Activated naive CD4-positive, alpha-beta T cell treated with anti-CD3 and anti-CD28 coated beads, Interleukin-2, amount 10 ng/mL, durations not matched to agents 7 days and 5 days (primary cell): ENCODE measurements around the gene ROBO2.

Experiments
- CTCF ChIA-PET: fragments of 350-600 bp; sonication (Branson Sonifier 250); formaldehyde crosslinking; loops from one replicate; lab custom pipeline; 2021; ENCODE audit warnings: antibody characterized with exemption; lab: Charles Lee
- DNase-seq: peaks from one replicate; pipeline ENCODE4 v3.0.0-alpha.2; 2020
- H3K27ac Mint-ChIP-seq: one replicate; pipeline ENCODE4 v1.8.0; 2021; ENCODE audit warnings: mild to moderate bottlenecking, moderate library complexity, mixed read lengths
- H3K27me3 Mint-ChIP-seq: one replicate; pipeline ENCODE4 v1.8.0; 2021; ENCODE audit warnings: mild to moderate bottlenecking, mixed read lengths
- H3K36me3 Mint-ChIP-seq: one replicate; pipeline ENCODE4 v1.8.0; 2021; ENCODE audit warnings: mixed read lengths
- H3K4me1 Mint-ChIP-seq: one replicate; pipeline ENCODE4 v1.8.0; 2021; ENCODE audit warnings: mixed read lengths
- H3K4me3 Mint-ChIP-seq: one replicate; pipeline ENCODE4 v1.8.0; 2021; ENCODE audit warnings: mild to moderate bottlenecking, moderate library complexity, mixed read lengths
- H3K9me3 Mint-ChIP-seq: one replicate; pipeline ENCODE4 v1.8.0; 2021; ENCODE audit warnings: mixed read lengths

The ROBO2 gene

GRCh38 chr3:77456431-77456830, 416.5 kb downstream of the ROBO2 start:
- no peak for DNase-seq
- H3K36me3 Mint-ChIP-seq, result no peaks in the 10 kb centered on the region
- H3K9me3 Mint-ChIP-seq, result peaks cover 9% of the 10 kb centered on the region
- H3K27me3 Mint-ChIP-seq, result no peaks in the 10 kb centered on the region
- H3K4me1 Mint-ChIP-seq, result no peaks in the 10 kb centered on the region
- no peak overlapping the region for H3K27ac Mint-ChIP-seq
- H3K4me3 Mint-ChIP-seq, result no peak overlapping the region
- CTCF ChIA-PET, result no interaction called here

DNA sequence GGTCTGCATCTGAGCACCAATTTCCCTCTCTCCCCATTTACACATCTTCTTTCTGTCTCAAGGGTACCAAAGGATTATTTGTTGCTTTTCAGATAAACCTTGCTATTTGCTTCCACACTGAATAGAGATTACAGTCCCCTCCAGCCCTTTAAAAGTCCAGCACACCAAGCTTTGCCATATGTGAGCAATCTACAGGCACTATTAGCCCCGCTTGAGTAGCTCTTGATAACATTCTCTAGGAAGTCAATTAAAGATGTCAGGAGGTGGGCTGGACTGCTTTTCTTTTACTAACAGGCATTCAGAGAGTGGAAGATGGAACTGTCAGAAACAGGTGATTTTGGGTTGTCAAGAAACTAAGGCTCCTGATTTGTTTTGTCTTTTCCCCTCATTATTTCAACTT, 417.0 kb downstream of the ROBO2 start:
- Mint-ChIP-seq H3K9me3 (peaks cover 9% of the 10 kb centered on the region), H3K36me3 (no peaks in the 10 kb centered on the region), H3K4me1 (no peaks in the 10 kb centered on the region), H3K27ac (no peak overlapping the region), H3K27me3 (no peaks in the 10 kb centered on the region), H3K4me3 (no peak overlapping the region)
- CTCF ChIA-PET, result no interaction called here
- no peak for DNase-seq

DNA sequence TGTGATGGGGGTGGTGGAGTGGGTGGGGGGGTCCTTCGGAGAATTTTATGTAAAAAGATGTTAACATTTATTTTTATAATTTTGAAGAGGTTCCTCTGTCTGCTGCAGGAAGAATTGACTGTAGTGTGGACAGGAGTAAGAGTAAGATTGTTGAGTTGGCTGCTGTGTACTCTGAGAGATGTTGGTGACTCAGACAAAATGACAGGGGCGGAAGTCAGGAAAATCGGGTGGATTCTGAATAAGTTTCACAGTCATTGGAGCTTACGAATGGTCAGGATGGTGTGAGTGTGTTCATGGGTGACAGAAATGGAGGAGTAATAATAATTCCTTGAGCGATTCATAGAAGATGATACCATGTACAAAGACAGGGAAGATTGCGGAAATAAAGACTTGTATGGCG, 420.0 kb downstream of the ROBO2 start:
- H3K27ac Mint-ChIP-seq, result no peak overlapping the region

GRCh38 chr3:77460326-77460725, 420.4 kb downstream of the ROBO2 start:
- DNase-seq, result no peak
- no peaks in the 10 kb centered on the region for H3K36me3 Mint-ChIP-seq
- CTCF ChIA-PET, result no interaction called here
- no peaks in the 10 kb centered on the region for H3K4me1 Mint-ChIP-seq
- H3K27ac Mint-ChIP-seq, result no peak overlapping the region
- no peak overlapping the region for H3K4me3 Mint-ChIP-seq
- no peaks in the 10 kb centered on the region for H3K27me3 Mint-ChIP-seq
- peaks cover 16% of the 10 kb centered on the region for H3K9me3 Mint-ChIP-seq

More for the DNA sequence above, 420.0 kb downstream of the ROBO2 start:
- H3K4me1 Mint-ChIP-seq, result no peaks in the 10 kb centered on the region
- no peak for DNase-seq
- CTCF ChIA-PET, result no interaction called here
- H3K27me3 Mint-ChIP-seq, result no peaks in the 10 kb centered on the region
- no peaks in the 10 kb centered on the region for H3K36me3 Mint-ChIP-seq
- H3K4me3 Mint-ChIP-seq, result no peak overlapping the region
- H3K9me3 Mint-ChIP-seq, result peaks cover 12% of the 10 kb centered on the region

DNA sequence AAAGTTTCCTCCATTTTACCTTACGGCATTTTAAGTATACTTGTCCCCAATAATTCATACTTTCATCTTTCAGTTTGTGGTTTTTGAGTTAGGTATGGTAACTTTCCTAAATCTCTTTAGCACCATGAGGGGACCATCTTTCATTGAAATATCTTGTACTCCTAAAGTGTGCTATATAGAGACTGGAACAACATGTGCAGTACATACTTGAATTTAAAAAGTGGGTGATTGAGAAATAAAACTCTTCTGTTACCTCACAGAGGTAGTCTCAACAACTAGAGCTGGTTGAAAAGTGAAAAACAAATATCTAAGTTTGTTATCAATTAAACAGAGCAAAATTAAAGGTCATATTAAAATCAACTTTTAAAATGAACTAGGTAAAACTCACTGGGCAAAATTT, 423.1 kb downstream of the ROBO2 start:
- Mint-ChIP-seq H3K27ac (no peak overlapping the region), H3K36me3 (no peaks in the 10 kb centered on the region), H3K27me3 (no peaks in the 10 kb centered on the region), H3K4me3 (no peak overlapping the region), H3K4me1 (no peaks in the 10 kb centered on the region), H3K9me3 (peaks cover 17% of the 10 kb centered on the region)
- CTCF ChIA-PET, result no interaction called here
- no peak for DNase-seq

GRCh38 chr3:77464111-77464688, 424.3 kb downstream of the ROBO2 start:
- no peak overlapping the region for H3K4me3 Mint-ChIP-seq
- H3K4me1 Mint-ChIP-seq, result no peaks in the 10 kb centered on the region
- CTCF ChIA-PET, result no interaction called here
- no peaks in the 10 kb centered on the region for H3K27me3 Mint-ChIP-seq
- no peaks in the 10 kb centered on the region for H3K36me3 Mint-ChIP-seq
- no peak for DNase-seq
- no peak overlapping the region for H3K27ac Mint-ChIP-seq
- peaks cover 15% of the 10 kb centered on the region for H3K9me3 Mint-ChIP-seq

GRCh38 chr3:77466562-77467115, 426.7 kb downstream of the ROBO2 start:
- CTCF ChIA-PET, result no interaction called here
- no peak overlapping the region for H3K4me3 Mint-ChIP-seq
- no peaks in the 10 kb centered on the region for H3K36me3 Mint-ChIP-seq
- no peak for DNase-seq
- no peaks in the 10 kb centered on the region for H3K4me1 Mint-ChIP-seq
- no peaks in the 10 kb centered on the region for H3K27me3 Mint-ChIP-seq
- peaks cover 22% of the 10 kb centered on the region for H3K9me3 Mint-ChIP-seq
- H3K27ac Mint-ChIP-seq, result no peak overlapping the region

DNA sequence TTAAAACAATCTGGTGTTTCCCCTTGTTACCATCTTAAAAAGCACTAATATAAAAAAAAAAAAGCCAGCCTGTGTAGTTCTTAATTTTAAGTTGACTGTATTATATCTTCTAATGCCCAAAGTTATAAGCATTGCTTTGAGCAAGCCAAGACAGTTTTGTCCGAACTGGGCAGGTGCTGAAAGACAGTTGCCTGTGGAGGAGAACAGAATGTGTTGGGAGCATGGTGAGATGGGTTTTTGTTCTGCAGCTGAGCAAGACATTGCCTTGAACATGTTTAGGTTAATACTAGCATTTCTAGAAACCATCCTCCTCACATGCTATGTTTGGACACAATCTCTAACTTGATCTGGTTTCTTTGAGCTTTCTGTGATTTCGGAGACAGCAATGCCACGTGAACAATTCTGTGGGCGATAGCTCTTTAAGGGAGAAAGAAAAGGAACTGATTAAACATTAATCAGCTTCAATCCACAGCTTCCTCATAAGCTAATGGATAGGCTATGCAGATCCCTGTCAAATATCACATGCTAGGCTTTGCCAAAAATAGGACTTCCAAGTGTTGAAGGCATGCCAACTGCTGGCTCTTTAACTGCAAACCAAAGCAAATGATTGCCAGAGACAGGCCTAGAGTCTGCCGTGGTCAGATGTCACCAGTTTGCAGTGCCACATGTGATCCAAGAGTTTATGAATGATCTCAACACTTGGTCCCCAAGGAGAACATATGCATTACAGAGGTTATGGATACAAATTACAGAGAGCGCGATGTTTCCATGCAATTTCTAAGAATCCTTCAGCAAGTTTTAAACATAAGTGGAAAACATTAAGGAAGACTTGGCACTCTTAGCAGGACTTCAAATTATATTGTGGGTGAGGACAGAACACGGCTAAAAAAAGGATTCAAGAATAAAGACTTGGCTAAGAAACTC, 428.1 kb downstream of the ROBO2 start:
- no peaks in the 10 kb centered on the region for H3K4me1 Mint-ChIP-seq
- no peaks in the 10 kb centered on the region for H3K36me3 Mint-ChIP-seq
- peaks cover 28% of the 10 kb centered on the region for H3K9me3 Mint-ChIP-seq
- H3K4me3 Mint-ChIP-seq, result no peak overlapping the region
- H3K27me3 Mint-ChIP-seq, result no peaks in the 10 kb centered on the region
- CTCF ChIA-PET, result no interaction called here
- H3K27ac Mint-ChIP-seq, result no peak overlapping the region
- DNase-seq, result no peak

DNA sequence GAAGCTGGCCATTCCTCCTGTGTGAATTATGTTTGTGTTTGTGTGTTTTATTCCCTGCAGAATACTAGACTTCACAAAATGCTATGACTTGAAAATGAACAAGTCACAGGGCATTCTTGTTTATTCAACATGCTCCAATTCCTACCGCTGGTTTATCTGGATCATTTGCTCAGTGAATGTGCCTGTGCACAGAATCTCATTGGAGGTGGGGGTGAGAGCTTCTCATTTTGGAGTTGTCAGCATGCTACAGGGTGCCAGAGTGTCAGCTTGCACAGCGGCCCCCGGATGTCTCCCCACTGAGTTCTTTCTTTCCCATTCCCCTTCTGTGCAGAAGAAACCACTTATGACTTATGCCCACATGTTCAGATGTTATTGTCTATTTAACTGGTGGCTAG, 428.7 kb downstream of the ROBO2 start:
- Mint-ChIP-seq H3K27ac (no peak overlapping the region), H3K27me3 (no peaks in the 10 kb centered on the region), H3K4me1 (no peaks in the 10 kb centered on the region), H3K4me3 (no peak overlapping the region), H3K9me3 (peaks cover 30% of the 10 kb centered on the region), H3K36me3 (no peaks in the 10 kb centered on the region)
- CTCF ChIA-PET, result no interaction called here
- DNase-seq, result no peak

GRCh38 chr3:77475507-77475906, 435.6 kb downstream of the ROBO2 start:
- Mint-ChIP-seq H3K4me3 (no peak overlapping the region), H3K4me1 (no peaks in the 10 kb centered on the region), H3K36me3 (no peaks in the 10 kb centered on the region), H3K27ac (no peak overlapping the region), H3K9me3 (peaks cover 23% of the 10 kb centered on the region), H3K27me3 (no peaks in the 10 kb centered on the region)
- no peak for DNase-seq
- CTCF ChIA-PET, result no interaction called here

GRCh38 chr3:77479021-77479420, 439.1 kb downstream of the ROBO2 start:
- no peak for DNase-seq
- no peaks in the 10 kb centered on the region for H3K36me3 Mint-ChIP-seq
- no peak overlapping the region for H3K4me3 Mint-ChIP-seq
- no peak overlapping the region for H3K27ac Mint-ChIP-seq
- peaks cover 8% of the 10 kb centered on the region for H3K9me3 Mint-ChIP-seq
- H3K27me3 Mint-ChIP-seq, result no peaks in the 10 kb centered on the region
- H3K4me1 Mint-ChIP-seq, result no peaks in the 10 kb centered on the region
- CTCF ChIA-PET, result no interaction called here

- Mint-ChIP-seq H3K36me3 (no peaks in the 10 kb centered on the region), H3K9me3 (peaks cover 14% of the 10 kb centered on the region)
- CTCF ChIA-PET, result no interaction called here
These were observed 449.3 kb downstream of the ROBO2 start for GRCh38 chr3:77489216-77489615.

DNA sequence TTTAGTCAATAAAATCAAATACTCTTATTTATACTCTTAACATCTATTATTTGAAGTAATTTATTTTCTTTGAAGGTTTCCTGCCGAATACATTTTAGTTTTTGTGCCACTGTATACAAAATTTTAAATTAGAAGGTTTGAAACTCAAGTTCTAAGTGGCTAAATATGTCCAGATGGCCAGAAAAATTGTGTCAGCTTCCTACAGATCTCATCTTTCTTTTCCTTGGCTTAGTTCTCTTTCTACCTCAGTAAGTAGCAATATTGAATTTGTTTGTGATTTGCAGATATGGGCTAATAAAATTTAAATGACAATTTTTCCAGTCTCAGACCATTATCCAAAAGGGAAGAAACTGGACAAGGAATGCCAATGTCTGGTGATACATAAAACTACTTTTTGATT, 452.1 kb downstream of the ROBO2 start:
- H3K4me1 Mint-ChIP-seq, result no peaks in the 10 kb centered on the region
- H3K27me3 Mint-ChIP-seq, result no peaks in the 10 kb centered on the region
- DNase-seq, result no peak
- H3K4me3 Mint-ChIP-seq, result no peak overlapping the region
- H3K27ac Mint-ChIP-seq, result no peak overlapping the region
- peaks cover 8% of the 10 kb centered on the region for H3K9me3 Mint-ChIP-seq
- CTCF ChIA-PET, result no interaction called here
- no peaks in the 10 kb centered on the region for H3K36me3 Mint-ChIP-seq

More at GRCh38 chr3:77489216-77489615, 449.3 kb downstream of the ROBO2 start:
- Mint-ChIP-seq H3K4me3 (no peak overlapping the region), H3K27me3 (no peaks in the 10 kb centered on the region), H3K4me1 (no peaks in the 10 kb centered on the region), H3K27ac (no peak overlapping the region)
- no peak for DNase-seq

DNA sequence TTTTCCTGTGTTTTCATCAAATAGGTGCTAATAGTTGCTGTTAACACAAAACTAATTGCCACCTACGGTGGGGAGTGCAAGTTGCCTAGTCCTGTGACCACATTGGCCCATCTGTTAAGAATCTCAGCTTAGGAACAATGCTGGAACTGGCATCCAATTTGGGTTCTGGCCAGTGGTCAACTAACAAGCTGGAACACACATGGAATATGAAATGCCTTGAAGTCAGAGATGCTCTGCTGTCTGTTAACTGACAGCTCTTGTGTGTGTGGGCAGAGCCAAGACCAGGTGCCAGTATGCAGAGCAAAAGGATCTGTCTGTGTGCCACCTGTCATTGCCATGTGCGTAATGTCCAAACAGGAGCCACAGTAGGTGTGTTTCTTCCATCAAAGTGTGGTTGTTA, 460.8 kb downstream of the ROBO2 start:
- H3K36me3 Mint-ChIP-seq, result no peaks in the 10 kb centered on the region
- CTCF ChIA-PET, result no interaction called here
- H3K9me3 Mint-ChIP-seq, result peaks cover 2% of the 10 kb centered on the region
- H3K4me3 Mint-ChIP-seq, result no peak overlapping the region
- no peak overlapping the region for H3K27ac Mint-ChIP-seq
- H3K27me3 Mint-ChIP-seq, result no peaks in the 10 kb centered on the region
- H3K4me1 Mint-ChIP-seq, result no peaks in the 10 kb centered on the region
- DNase-seq, result no peak

GRCh38 chr3:77506384-77506783, 466.5 kb downstream of the ROBO2 start:
- Mint-ChIP-seq H3K4me3 (no peak overlapping the region), H3K36me3 (no peaks in the 10 kb centered on the region), H3K9me3 (peaks cover 12% of the 10 kb centered on the region), H3K27me3 (no peaks in the 10 kb centered on the region), H3K4me1 (no peaks in the 10 kb centered on the region), H3K27ac (no peak overlapping the region)
- DNase-seq, result no peak
- CTCF ChIA-PET, result no interaction called here
